Mammary epithelial cell (primary cell): ENCODE measurements around the gene TRA2B.

Source experiments
- CTCF ChIP-seq, 2 donors: IDR thresholded peaks in 1 of 2; conservative IDR thresholded peaks in 1 of 2; 2 replicates each; pipeline ENCODE4 v1.5.1; 2011 to 2012; ENCODE audit warnings: inconsistent platforms in 2 of 2, low read length in 2 of 2, mild to moderate bottlenecking in 2 of 2, control low read depth in 1 of 2, low read depth in 1 of 2; ENCODE audit not compliant: insufficient read depth in 1 of 2; ENCODE audit errors: extremely low read depth in 1 of 2
- EZH2 ChIP-seq: IDR thresholded peaks from 2 replicates; pipeline ENCODE4 v1.6.1; 2012; ENCODE audit warnings: low read length, inconsistent platforms, borderline replicate concordance

GRCh38 chr3:185880600-185880999 is 57.2 kb downstream of the TRA2B start:
- TF ChIP-seq CTCF (conservative IDR thresholded peaks at IDR 0.05 in 1 of 2, IDR thresholded peaks at IDR 0.05 in 1 of 2; ENCODE audit: extremely low read depth in 1 of 2, insufficient read depth in 1 of 2, low read depth in 1 of 2, low read length in 2 of 2), result no peak
- no peak for TF ChIP-seq EZH2
